HG02763 (cell line): ENCODE measurements around the gene CLTB.
"Not testable (repeated sequence)": the region's sequence is repeated elsewhere in the genome, so short reads cannot be mapped to it uniquely, and the experiment has no call there.

Experiments
- ATAC-seq: cut with Tn5 transposase; IDR thresholded peaks from one replicate; pipeline ENCODE4 v1.9.1; 2021; ENCODE audit warnings: mild to moderate bottlenecking, moderate library complexity; ENCODE audit not compliant: unreplicated experiment

CLTB gene

GRCh38 chr5:176429972-176430371 is 13.6 kb upstream of the CLTB start:
- no peak for ATAC-seq

DNA sequence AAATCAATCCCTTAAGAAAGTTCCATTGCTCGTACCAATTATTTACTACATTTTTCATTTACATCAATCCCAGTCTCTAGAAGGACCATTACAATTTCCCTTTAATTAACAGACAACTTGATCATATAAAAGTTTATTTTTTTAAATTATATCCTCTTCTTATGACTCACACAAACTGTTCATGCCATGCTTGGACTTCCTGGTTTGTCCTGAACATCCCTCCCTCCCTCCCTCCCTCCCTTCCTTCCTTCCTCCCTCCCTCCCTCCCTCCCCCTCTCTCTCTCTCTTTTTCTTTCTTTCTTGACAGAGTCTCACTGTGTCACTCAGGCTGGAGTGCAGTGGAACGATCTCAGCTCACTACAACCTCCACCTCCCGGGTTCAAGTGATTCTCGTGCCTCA is 11.6 kb upstream of the CLTB start:
- no peak for ATAC-seq

DNA sequence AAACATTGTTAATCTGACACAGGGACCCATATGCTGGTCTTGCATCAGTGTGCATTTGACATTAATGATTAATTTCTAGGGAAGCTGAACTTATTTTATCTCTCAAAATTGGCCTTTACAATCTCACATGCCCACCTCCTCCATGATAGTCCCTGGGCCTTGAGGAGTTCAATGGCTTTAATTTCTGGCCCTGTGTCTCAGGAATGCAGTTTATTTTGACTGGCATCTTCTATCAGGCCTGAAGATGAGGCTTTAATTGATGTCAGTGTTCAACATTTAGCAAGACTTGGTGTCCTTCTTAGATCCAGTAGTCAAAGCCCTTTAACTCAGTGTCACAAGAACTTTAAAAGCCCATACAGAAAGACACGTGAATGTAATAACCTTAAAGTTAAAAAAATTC is 10.5 kb upstream of the CLTB start:
- no peak for ATAC-seq

- no peak for ATAC-seq
Measured at GRCh38 chr5:176425791-176426190, 9.5 kb upstream of the CLTB start.

GRCh38 chr5:176425138-176425537 is 8.8 kb upstream of the CLTB start:
- no peak for ATAC-seq

DNA sequence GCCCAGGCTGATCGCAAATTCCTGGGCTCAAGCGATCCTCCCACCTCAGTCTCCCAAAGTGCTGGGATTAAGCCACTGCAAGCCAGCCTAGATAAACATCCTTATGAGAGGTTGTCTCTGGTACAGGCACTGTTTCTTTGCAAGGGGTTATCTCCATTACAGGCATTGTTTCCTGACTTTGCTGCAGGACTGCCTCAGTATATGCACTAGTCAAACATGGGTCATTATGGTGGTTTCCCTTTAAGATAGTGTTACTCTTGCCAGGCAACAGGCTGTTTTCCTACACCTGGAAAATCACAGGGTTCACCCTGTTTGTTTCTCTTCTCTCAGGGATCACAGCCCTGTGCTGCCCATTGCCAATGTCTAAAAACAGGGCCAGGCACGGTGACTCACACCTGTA is 7.8 kb upstream of the CLTB start:
- ATAC-seq = no peak

GRCh38 chr5:176420972-176421544 is 4.7 kb upstream of the CLTB start:
- ATAC-seq = no peak

DNA sequence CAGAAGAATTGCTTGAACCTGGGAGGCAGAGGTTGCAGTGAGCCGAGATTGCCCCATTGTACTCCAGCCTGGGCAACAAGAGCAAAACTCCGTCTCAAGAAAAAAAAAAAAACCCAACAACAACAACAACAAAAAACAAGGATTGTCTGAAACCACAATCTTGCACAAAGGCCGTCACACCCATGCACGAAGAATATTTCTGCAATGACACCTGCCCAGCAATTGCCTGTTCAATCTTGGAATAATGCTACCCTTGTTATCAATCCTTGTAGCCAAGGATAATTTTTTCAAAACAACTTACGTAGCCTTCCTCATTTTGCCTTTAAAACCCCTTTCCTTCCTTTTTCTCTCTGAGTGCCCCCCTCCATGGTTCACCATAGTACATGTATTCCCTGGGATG is 3.7 kb upstream of the CLTB start:
- ATAC-seq = no peak

GRCh38 chr5:176418251-176418650 is 1.9 kb upstream of the CLTB start:
- ATAC-seq = no peak

DNA sequence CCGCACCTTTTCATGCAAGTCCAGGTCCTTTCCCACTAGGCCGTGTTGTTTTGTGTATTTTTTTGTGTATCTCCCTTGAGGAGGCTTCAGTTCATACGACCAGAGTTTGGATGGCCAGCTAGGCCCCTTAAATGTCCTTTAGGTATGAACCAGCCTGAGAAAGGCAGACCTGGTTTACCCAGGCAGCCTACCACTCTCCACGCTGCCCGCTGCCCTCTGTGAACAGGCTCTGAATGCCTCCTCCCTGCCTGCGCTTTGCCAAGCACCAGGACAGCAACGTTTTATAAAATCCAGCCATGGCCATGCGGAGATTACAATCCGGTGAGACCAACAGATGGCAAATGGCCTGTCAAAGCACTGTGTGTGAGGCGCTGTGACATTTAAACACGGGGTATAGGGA is 626 bp upstream of the CLTB start:
- no peak for ATAC-seq

DNA sequence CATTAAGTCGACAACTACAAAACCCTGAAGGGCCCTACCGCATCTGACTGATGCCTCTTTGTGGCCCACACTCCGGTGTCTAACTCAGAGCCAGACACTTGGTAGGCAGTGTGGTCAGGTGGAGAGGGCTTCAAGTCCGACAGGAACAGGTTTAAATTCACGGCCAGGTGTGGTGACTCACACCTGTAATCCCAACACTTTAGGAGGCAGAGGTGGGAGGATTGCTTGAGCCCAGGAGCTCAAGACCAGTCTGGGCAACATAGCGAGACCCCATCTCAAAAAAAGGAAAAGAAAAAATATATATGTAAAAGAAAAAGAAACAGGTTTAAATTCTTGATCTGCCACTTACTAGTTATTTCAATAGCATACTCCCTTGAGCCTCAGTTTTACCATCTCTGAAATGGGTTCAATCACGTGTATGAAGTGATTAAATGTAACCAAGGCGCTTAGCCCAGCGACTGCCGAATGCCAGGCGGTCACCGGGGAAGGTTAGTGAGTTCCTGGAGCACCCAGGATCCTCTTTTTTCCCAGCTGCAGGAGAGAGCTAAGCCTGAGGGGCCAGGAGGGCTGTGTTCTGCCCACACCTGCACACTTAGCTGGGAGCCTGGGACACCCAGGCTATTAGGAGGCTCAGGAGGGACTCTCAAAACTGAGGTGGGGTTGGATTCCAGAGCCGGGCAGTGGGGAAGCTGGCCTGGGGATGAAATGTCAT is 943 bp downstream of the CLTB start:
- ATAC-seq = no peak

DNA sequence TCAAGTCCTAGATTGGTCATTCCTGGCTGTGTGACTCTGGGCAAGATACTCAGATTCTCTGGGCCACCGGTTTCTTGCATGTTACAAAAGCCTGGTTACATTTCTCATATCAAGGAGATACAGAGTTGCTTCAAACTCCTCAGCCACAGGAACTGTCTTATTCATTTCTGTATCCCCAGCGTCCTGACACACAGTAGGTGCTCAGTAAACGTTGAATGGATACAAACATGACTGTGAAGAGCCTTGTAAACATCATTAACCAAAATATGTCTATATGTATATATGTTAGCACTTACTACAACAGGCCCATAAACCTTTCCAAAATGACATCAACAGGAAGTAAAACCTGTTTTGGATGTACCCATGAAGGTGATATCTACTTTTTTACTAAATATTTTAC is 1.6 kb downstream of the CLTB start:
- no peak for ATAC-seq

GRCh38 chr5:176413709-176414191 is 2.6 kb downstream of the CLTB start:
- ATAC-seq = no peak

- no peak for ATAC-seq
Measured at GRCh38 chr5:176413255-176413565, 3.1 kb downstream of the CLTB start.

GRCh38 chr5:176412517-176413254 is 3.7 kb downstream of the CLTB start:
- ATAC-seq = no peak

GRCh38 chr5:176410486-176411180 is 5.7 kb downstream of the CLTB start:
- no peak for ATAC-seq

- ATAC-seq = no peak
Measured at GRCh38 chr5:176409765-176410164, 6.6 kb downstream of the CLTB start.

GRCh38 chr5:176408590-176408989 is 7.7 kb downstream of the CLTB start:
- ATAC-seq = no peak

GRCh38 chr5:176408252-176408573 is 8.1 kb downstream of the CLTB start:
- not testable (repeated sequence) for ATAC-seq

DNA sequence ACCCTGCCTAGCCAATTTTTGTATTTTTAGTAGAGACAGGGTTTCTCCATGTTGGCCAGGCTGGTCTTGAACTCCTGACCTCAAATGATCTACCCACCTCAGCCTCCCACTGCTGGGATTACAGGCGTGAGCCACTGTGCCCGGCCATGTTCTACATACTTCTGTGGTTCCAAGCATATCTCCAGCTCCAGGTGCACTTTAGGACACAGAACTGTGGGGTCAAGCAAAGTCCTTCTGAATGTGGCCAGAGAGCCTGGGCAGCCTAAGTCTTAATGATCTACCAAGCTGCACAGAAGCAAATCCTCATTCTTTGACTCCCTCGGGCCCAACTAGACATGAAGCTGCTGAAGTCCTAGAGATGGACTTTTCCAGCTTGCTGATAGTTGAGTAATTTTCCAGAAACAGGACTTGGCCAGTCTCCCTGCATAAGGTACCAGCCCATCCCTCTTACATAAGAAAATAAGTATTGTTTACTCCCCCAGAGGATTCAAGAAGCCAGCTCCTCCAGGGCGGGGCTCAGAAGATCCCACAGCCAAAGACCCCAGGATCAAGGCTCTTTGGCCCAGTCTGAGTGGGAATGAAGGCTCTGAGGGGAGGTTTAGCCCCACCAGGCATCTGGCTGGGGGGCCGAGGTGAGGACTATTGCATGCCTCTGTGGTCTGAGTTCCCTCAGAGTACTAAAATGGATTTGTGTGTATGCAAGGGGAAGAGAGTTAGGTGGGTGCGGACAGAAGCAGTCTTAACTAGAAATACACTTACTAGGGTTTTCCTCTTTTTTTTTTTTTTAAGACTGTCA is 8.7 kb downstream of the CLTB start:
- ATAC-seq = no peak

GRCh38 chr5:176406436-176407052 is 9.8 kb downstream of the CLTB start:
- ATAC-seq = no peak
